Activated CD4-positive, alpha-beta T cell treated with anti-CD3 and anti-CD28 coated beads, Interleukin-2, amount 10 ng/mL, durations not matched to agents 24 days and 14 days (primary cell): ENCODE data around the gene CCDC136. TPM values are rescaled to one million over a fixed set of nuclear protein-coding genes. Genes with fewer than 3 reads are reported as not detected.

Experiments
- DNase-seq: peaks from one replicate; pipeline ENCODE4 v3.0.0; 2022
- H3K27ac Mint-ChIP-seq: one replicate; pipeline ENCODE4 v1.8.0; 2022; ENCODE audit warnings: mild to moderate bottlenecking, mixed read lengths
- H3K27me3 Mint-ChIP-seq: one replicate; pipeline ENCODE4 v1.8.0; 2022; ENCODE audit warnings: mixed read lengths
- H3K36me3 Mint-ChIP-seq: one replicate; pipeline ENCODE4 v1.8.0; 2022; ENCODE audit warnings: low read depth, mild to moderate bottlenecking, mixed read lengths
- H3K4me1 Mint-ChIP-seq: one replicate; pipeline ENCODE4 v1.8.0; 2021; ENCODE audit warnings: mixed read lengths
- H3K4me3 Mint-ChIP-seq: one replicate; pipeline ENCODE4 v1.8.0; 2022; ENCODE audit warnings: mild to moderate bottlenecking, moderate library complexity, mixed read lengths
- H3K9me3 Mint-ChIP-seq: one replicate; pipeline ENCODE4 v1.8.0; 2021; ENCODE audit warnings: mixed read lengths
- intact Hi-C: fragments of 100-400 bp; cut with micrococcal nuclease; formaldehyde crosslinking; loops from one replicate; pipeline ENCODE4 v1.15.1; 2023
- total RNA-seq: library from RNA; stranded (reverse); gene quantifications from 2 replicates; pipeline ENCODE4 v1.2.3, GENCODE V29; 2022

The CCDC136 gene
- 9.2 and 10.6 TPM in 2 replicates for total RNA-seq

GRCh38 chr7:128791121-128791971, at the start of gene CCDC136:
CCDC136 (plus strand) TSS chr7:128791968; CDS start chr7:128792412, 444 bp downstream.
- intact Hi-C loops, result loop anchor here (1.0 to 5.0 kb wide), 2 partner anchors 52 to 91 kb away; partner anchors contain the start of gene CALU
- peak; percentile 93 for DNase-seq
- peaks cover 9% of the 10 kb centered on the region for H3K4me1 Mint-ChIP-seq
- peaks cover 2% of the 10 kb centered on the region for H3K36me3 Mint-ChIP-seq
- no peaks in the 10 kb centered on the region for H3K9me3 Mint-ChIP-seq
- peak within 1 kb of the TSS; percentile 88 for H3K4me3 Mint-ChIP-seq
- peaks cover 32% of the 10 kb centered on the region for H3K27me3 Mint-ChIP-seq
- H3K27ac Mint-ChIP-seq, result peak within 1 kb of the TSS; percentile 64

GRCh38 chr7:128742206-128742605, 49.6 kb upstream of the CCDC136 start:
- intact Hi-C loops, result no loop called here
- no peaks in the 10 kb centered on the region for H3K9me3 Mint-ChIP-seq
- DNase-seq, result no peak
- H3K27me3 Mint-ChIP-seq, result no peaks in the 10 kb centered on the region
- H3K4me3 Mint-ChIP-seq, result no peak overlapping the region
- peaks cover 33% of the 10 kb centered on the region for H3K4me1 Mint-ChIP-seq
- H3K36me3 Mint-ChIP-seq, result peaks cover 8% of the 10 kb centered on the region
- H3K27ac Mint-ChIP-seq, result no peak overlapping the region

- peaks cover 33% of the 10 kb centered on the region for H3K4me1 Mint-ChIP-seq
- no peak for DNase-seq
- H3K36me3 Mint-ChIP-seq, result peaks cover 16% of the 10 kb centered on the region
- no peaks in the 10 kb centered on the region for H3K27me3 Mint-ChIP-seq
- H3K4me3 Mint-ChIP-seq, result no peak overlapping the region
- intact Hi-C loops, result no loop called here
- H3K9me3 Mint-ChIP-seq, result no peaks in the 10 kb centered on the region
- no peak overlapping the region for H3K27ac Mint-ChIP-seq
These were observed 48.5 kb upstream of the CCDC136 start for GRCh38 chr7:128743112-128743772.

DNA sequence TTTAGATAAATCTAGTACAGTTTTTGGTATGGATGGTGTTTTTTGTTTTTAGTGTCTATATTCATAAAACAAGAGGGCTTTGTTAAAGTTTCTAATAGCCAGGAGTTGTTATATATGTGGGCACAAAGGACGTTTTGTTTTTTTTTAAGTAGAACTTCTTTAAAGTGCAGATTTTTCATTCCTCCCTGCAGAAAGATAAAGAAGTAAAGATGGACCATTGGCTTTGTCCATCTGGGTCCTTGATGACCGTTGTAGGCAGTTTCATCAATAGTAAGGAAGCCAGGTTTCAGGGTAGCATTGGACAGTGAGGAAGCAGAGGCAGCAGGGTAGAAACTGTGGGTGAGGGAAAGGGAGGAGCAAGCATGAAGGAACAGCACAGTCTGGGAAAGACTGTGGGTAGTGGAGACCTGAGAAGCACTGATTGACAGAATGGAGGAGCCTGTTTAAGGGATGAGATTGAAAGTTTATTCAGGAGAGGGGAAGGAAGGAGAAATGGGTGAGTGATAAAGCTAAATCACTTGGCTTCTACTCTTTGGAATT, 47.3 kb upstream of the CCDC136 start:
- intact Hi-C loops, result no loop called here
- peaks cover 25% of the 10 kb centered on the region for H3K36me3 Mint-ChIP-seq
- H3K4me1 Mint-ChIP-seq, result peaks cover 28% of the 10 kb centered on the region
- DNase-seq, result no peak
- no peak overlapping the region for H3K27ac Mint-ChIP-seq
- no peaks in the 10 kb centered on the region for H3K9me3 Mint-ChIP-seq
- H3K4me3 Mint-ChIP-seq, result no peak overlapping the region
- H3K27me3 Mint-ChIP-seq, result no peaks in the 10 kb centered on the region

DNA sequence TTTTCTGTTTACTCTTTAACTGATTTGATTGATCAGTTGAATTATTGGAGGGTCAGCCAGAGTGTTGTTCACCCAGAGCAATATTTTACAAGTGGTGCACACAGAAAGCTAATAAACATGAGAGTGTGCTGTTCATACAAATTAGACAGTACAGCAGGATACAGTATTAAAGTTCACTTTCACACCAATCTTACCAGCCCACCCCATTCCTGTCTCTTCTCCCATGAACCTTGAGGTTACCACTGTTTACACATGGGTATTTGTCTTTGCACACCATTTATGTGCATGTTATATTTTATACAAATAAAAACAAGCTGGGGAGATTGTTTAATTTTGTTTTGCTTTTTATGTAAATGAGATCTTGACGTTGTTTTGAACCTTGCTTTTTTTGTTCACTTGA, 46.1 kb upstream of the CCDC136 start:
- no peak for DNase-seq
- Mint-ChIP-seq H3K4me3 (no peak overlapping the region), H3K27me3 (no peaks in the 10 kb centered on the region), H3K4me1 (peaks cover 23% of the 10 kb centered on the region), H3K36me3 (peaks cover 32% of the 10 kb centered on the region), H3K9me3 (no peaks in the 10 kb centered on the region), H3K27ac (no peak overlapping the region)
- intact Hi-C loops, result no loop called here

DNA sequence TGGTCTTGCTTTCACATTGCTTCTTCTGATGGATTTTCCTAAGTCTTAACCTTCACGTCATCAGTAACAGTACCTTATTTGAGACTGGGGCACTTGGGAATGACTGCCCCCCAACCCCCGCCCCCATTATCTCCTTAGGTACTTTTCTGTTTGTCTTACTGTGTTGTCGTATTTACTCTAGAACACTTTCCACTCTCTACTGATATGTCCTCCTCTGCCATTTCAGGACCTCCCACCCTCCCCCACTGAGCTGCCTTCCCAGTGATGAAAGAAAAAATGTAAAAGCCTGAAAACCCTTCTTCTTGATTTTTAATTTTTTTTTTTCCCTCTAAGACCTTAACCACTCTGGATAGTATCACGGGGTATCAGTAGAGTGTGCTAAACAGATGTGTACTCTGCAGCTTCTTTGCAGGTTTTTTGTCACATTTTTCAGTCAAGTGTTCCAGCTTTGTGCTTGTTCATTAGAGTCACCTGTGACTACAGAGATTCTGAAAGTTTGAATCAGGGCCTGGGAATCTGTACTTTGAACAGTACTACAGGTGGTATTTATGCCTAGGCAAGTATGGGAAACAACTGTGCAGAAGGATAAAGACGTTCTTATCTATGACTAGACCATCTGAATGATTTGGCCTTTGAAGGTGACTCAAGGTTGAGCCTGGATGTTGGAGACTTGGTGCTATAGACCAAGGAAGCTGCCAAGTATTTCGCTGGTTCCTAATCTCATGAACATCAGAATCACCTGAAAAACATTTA, 44.3 kb upstream of the CCDC136 start:
- Mint-ChIP-seq H3K4me1 (peaks cover 11% of the 10 kb centered on the region), H3K36me3 (peaks cover 34% of the 10 kb centered on the region), H3K4me3 (no peak overlapping the region), H3K27ac (no peak overlapping the region), H3K9me3 (no peaks in the 10 kb centered on the region), H3K27me3 (no peaks in the 10 kb centered on the region)
- no peak for DNase-seq
- intact Hi-C loops, result no loop called here

GRCh38 chr7:128752251-128752650, 39.5 kb upstream of the CCDC136 start:
- no peak for DNase-seq
- Mint-ChIP-seq H3K4me1 (peaks cover 8% of the 10 kb centered on the region), H3K27me3 (no peaks in the 10 kb centered on the region), H3K36me3 (peaks cover 53% of the 10 kb centered on the region), H3K27ac (no peak overlapping the region), H3K9me3 (no peaks in the 10 kb centered on the region), H3K4me3 (no peak overlapping the region)
- intact Hi-C loops, result no loop called here

DNA sequence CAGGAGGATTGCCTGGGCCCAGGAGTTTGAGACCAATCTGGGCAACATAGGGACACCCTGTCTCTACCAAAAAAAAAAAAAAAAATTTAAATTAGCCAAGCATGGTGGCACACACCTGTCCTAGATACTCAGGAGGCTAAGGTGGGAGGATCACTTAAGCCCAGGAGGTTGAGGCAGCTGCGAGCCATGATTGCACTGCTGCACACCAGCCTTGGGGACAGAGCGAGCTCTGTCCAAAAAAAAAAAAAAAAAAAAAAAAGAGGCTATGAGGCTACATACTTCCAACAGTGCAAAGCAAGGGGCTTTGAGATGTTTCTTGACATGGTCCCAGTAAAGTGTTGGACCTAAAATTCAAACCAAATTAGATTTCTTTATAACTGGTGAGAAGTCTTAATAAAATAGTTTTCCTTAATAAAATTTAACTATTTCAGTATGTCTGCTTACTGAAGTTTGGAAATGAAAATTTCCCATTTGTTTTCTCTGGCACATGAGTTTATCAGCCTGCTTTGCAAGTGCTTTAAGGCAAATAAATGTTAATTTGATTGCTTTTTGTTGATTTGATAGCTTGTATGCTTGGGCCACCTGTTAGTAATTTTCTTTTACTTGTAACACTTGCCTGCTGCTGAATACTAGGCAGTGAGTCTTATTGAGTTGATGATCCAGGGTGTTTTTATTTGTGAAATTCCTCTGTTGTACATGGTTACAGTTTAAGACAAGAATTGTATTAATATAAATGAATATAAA, 36.5 kb upstream of the CCDC136 start:
- no peak for DNase-seq
- intact Hi-C loops, result no loop called here
- Mint-ChIP-seq H3K4me3 (no peak overlapping the region), H3K36me3 (peaks cover 50% of the 10 kb centered on the region), H3K9me3 (no peaks in the 10 kb centered on the region), H3K27ac (no peak overlapping the region), H3K4me1 (peaks cover 9% of the 10 kb centered on the region), H3K27me3 (no peaks in the 10 kb centered on the region)

GRCh38 chr7:128755819-128756476, 35.8 kb upstream of the CCDC136 start:
- Mint-ChIP-seq H3K4me1 (peaks cover 9% of the 10 kb centered on the region), H3K36me3 (peaks cover 49% of the 10 kb centered on the region), H3K27ac (no peak overlapping the region), H3K4me3 (no peak overlapping the region), H3K9me3 (no peaks in the 10 kb centered on the region), H3K27me3 (no peaks in the 10 kb centered on the region)
- intact Hi-C loops, result no loop called here
- DNase-seq, result no peak

DNA sequence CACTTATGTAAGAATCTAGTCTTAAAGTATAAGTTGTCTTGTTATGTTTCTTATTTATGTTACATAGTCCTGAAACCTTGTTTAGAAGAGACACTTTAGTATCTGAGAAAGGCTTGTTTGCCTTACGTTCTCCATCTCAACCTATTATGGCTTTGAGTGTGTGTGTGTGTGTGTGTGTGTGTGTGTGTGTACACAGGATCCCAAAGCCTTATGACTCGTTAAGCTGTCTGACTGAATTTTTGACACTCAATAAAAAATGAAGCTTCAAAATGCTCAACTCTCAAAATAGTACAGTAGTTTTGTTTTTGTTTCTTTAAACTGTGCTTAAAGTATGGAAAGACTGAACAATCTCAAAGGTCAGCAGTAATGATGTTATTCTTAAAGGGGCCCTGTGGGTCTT, 34.6 kb upstream of the CCDC136 start:
- Mint-ChIP-seq H3K36me3 (peaks cover 52% of the 10 kb centered on the region), H3K4me1 (peaks cover 9% of the 10 kb centered on the region), H3K27me3 (no peaks in the 10 kb centered on the region), H3K27ac (no peak overlapping the region), H3K4me3 (no peak overlapping the region), H3K9me3 (no peaks in the 10 kb centered on the region)
- DNase-seq, result no peak
- intact Hi-C loops, result no loop called here

GRCh38 chr7:128758553-128758952, 33.2 kb upstream of the CCDC136 start:
- Mint-ChIP-seq H3K27ac (no peak overlapping the region), H3K27me3 (no peaks in the 10 kb centered on the region), H3K36me3 (peaks cover 49% of the 10 kb centered on the region), H3K9me3 (no peaks in the 10 kb centered on the region), H3K4me1 (peaks cover 8% of the 10 kb centered on the region), H3K4me3 (no peak overlapping the region)
- intact Hi-C loops, result no loop called here
- no peak for DNase-seq

DNA sequence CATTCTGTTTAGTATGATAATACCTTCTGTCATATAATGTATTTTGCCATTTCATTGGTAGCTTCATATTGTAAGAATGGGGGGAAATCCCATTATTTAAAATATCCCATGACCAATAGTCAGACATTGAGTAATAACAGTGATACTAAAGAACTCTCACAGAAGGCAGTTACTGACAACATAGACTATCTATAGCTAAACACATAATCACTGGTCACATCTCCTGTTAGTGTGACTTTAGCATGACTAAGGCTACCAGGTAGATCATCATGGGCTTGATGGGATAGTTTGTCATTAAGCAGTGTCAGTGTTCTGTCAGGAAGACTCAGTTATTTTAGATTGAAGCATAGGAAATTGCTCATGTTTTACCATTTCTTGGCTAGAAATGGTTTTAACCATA, 32.5 kb upstream of the CCDC136 start:
- no peak for DNase-seq
- Mint-ChIP-seq H3K27ac (no peak overlapping the region), H3K9me3 (no peaks in the 10 kb centered on the region), H3K27me3 (no peaks in the 10 kb centered on the region), H3K4me3 (no peak overlapping the region), H3K4me1 (peaks cover 8% of the 10 kb centered on the region), H3K36me3 (peaks cover 47% of the 10 kb centered on the region)
- intact Hi-C loops, result no loop called here

GRCh38 chr7:128763541-128763940, 28.2 kb upstream of the CCDC136 start:
- no peaks in the 10 kb centered on the region for H3K9me3 Mint-ChIP-seq
- H3K27me3 Mint-ChIP-seq, result no peaks in the 10 kb centered on the region
- DNase-seq, result no peak
- H3K4me3 Mint-ChIP-seq, result no peak overlapping the region
- intact Hi-C loops, result no loop called here
- no peaks in the 10 kb centered on the region for H3K4me1 Mint-ChIP-seq
- H3K36me3 Mint-ChIP-seq, result peaks cover 44% of the 10 kb centered on the region
- no peak overlapping the region for H3K27ac Mint-ChIP-seq
